ENCODE measurements around the gene SPTLC2.

SPTLC2 gene

DNA sequence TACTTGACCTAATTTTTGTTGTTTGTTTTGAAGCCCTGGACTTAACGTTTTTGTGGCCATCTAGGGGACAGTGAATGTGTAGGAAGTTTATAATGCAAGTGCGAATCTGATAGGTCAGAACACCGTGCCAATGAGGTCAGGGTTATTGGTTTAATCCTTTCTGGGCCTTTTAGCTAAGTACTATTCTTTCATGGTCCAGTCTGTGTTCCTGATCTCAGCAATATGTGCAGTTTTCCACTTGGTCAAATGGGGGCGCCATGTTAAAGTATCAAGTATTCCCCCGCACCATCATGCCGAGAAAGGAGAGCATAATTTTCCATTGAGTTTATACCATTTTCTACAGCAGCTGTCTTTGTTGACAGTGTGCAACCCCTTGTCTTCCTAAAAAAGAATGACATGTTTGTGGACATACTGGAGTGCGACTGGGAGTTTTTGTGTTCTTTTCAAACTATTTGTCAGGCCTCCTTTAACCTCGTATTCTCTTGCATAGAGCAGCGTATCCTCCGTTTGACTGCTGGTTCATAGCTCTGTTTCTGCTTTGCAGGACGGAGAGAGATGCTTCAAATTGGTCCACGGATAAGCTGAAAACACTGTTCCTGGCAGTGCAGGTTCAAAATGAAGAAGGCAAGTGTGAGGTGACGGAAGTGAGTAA is 157.2 kb downstream of the SPTLC2 start:
- WGBS (ENCODE audit: insufficient coverage): 64% methylated on average over 10 of the region's 13 CpGs
- CTCF ChIA-PET: interaction anchor here (0.7 to 4.2 kb wide), 24 partner anchors 10 to 341 kb away, joined by 3 to 48 read pairs (median 3); partner anchors contain the start of genes ADCK1 and SPTLC2
- Histone ChIP-seq H3K4me1 (ENCODE audit: control extremely low read depth in 1 of 4, control insufficient read depth in 4 of 4, insufficient read depth in 4 of 4, low read length in 3 of 4) (peaks cover 9 to 23% (median 20%) of the 10 kb centered on the region in 4 experiments), H3K36me3 (ENCODE audit: control insufficient read depth in 4 of 4, insufficient read depth in 4 of 4, low read length in 3 of 4) (peaks cover 8 to 43% (median 36%) of the 10 kb centered on the region in 4 experiments), H3K27ac (ENCODE audit: insufficient read depth in 1 of 2, low read depth in 1 of 2, low read length in 2 of 2, poor library complexity in 1 of 2, severe bottlenecking in 2 of 2) (peak overlapping the region in 1 of 2 experiments; percentile 92), H3K9me3 (ENCODE audit: control extremely low read depth in 1 of 5, control insufficient read depth in 4 of 5, insufficient read depth in 2 of 5, low read depth in 1 of 5, low read length in 4 of 5) (no peaks in the 10 kb centered on the region), H3K27me3 (replicated peaks in 2 of 5; ENCODE audit: control insufficient read depth in 4 of 5, insufficient read depth in 5 of 5, low read length in 4 of 5) (no peaks in the 10 kb centered on the region), H3K4me3 (ENCODE audit: control insufficient read depth in 1 of 7, extremely low read depth in 1 of 7, insufficient read depth in 4 of 7, low read depth in 2 of 7, low read length in 6 of 7) (peak overlapping the region in 6 of 7 experiments; percentile 94 to 100 (median 96))
- POLR2A ChIA-PET: interaction anchor here (1.1 kb wide), 1 partner anchor 88 kb away, joined by 3 read pairs; no protein-coding TSS in a partner anchor
- DNase-seq: peak; percentile 82 to 90 (median 86)

DNA sequence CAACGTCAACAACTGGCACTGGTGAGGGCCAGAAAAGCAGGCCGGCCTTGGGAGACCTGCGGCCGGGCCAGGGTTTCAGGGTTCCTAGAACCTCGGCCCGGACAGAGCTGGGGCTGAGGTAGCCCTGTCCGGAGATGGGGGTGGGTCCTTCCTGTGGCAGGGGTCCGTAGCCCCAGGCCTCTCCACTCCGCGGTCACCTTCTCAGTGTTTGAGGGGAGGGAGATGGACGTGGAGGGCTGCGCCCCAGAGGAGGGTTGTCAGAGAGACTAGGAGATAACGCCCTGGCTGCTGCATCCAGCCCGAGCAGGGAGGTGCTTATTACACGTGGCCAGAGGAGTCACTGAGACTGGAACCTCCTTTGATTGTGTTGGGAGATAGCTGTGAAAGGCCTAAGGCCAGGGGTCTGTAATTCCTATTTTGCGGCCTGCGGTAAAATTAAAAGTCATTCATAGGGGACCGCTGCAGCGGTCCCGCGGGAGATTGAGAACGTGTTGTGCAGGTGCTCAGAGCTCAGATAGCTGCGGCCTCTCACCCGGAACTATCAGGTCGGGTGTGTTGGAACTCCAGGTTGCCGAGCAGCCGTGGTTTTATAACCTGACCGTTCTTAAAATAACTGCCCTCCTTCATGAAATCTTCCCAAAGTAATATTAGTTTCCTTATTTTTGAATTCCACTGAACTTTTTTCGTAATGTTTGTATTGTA is 158.0 kb downstream of the SPTLC2 start:
- Histone ChIP-seq H3K4me1 (ENCODE audit: control extremely low read depth in 1 of 4, control insufficient read depth in 4 of 4, insufficient read depth in 4 of 4, low read length in 3 of 4) (peaks cover 9 to 23% (median 20%) of the 10 kb centered on the region in 4 experiments), H3K4me3 (ENCODE audit: control insufficient read depth in 1 of 7, extremely low read depth in 1 of 7, insufficient read depth in 4 of 7, low read depth in 2 of 7, low read length in 6 of 7) (peak overlapping the region; percentile 89 to 100 (median 95)), H3K27me3 (replicated peaks in 2 of 5; ENCODE audit: control insufficient read depth in 4 of 5, insufficient read depth in 5 of 5, low read length in 4 of 5) (no peaks in the 10 kb centered on the region), H3K27ac (ENCODE audit: insufficient read depth in 1 of 2, low read depth in 1 of 2, low read length in 2 of 2, poor library complexity in 1 of 2, severe bottlenecking in 2 of 2) (peak overlapping the region; percentile 84 to 92), H3K9me3 (ENCODE audit: control extremely low read depth in 1 of 5, control insufficient read depth in 4 of 5, insufficient read depth in 2 of 5, low read depth in 1 of 5, low read length in 4 of 5) (no peaks in the 10 kb centered on the region), H3K36me3 (ENCODE audit: control insufficient read depth in 4 of 4, insufficient read depth in 4 of 4, low read length in 3 of 4) (peaks cover 5 to 41% (median 31%) of the 10 kb centered on the region in 4 experiments)
- CTCF ChIA-PET: interaction anchor here (1.0 to 4.2 kb wide), 18 partner anchors 10 to 342 kb away, joined by 3 to 48 read pairs (median 3); partner anchors contain the start of genes ADCK1 and SPTLC2
- 0% methylated on average over 16 of the region's 29 CpGs for WGBS (ENCODE audit: insufficient coverage)
- peak; percentile 21 to 71 (median 57) for DNase-seq
- POLR2A ChIA-PET: no interaction called here

DNA sequence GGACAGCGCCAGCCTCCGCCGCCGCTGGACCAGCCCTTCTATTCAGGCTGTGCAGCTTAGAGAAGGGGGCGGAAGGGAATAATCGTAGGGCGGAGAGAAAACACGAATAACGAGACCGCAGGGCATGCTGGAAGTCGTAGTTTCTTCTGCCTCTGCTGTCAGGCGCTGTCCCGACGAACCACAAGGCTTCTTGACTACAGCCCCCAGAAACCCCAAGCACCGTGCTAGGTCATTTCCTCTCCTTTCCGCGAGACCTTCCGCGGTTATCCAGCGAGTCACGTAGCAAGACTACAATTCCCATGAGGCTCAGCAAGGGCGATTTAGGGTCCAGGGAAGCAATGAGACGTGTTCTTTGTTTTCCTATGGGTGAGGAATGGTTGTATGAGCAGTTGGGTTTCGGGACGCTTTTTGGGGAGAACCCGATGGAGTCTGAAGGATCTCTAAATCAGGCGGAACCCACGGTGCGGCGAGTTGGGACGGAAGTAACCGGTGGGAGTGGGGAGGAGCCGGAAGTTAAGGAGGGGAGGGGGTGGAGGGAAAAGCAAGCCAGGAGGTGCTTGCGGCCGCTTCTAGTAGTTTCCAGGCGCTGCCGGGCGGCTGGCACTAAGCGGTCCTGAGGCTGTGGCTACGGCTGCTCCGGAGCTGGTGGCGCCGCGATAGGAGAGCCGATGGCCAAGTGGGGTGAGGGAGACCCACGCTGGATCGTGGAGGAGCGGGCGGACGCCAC is 158.8 kb downstream of the SPTLC2 start, which contains the start of the genes AHSA1 and VIPAS39:
Gene AHSA1 (plus strand): TSS at position 572 of the 727 bp plus-strand sequence. CDS start 97 bp downstream, at position 669.
Gene VIPAS39 (minus strand): TSS at position 80 of the 727 bp plus-strand sequence. CDS start 3,499 bp downstream, outside the sequence.
- Histone ChIP-seq H3K36me3 (ENCODE audit: control insufficient read depth in 4 of 4, insufficient read depth in 4 of 4, low read length in 3 of 4) (peaks cover 5 to 42% (median 34%) of the 10 kb centered on the region in 4 experiments), H3K4me3 (ENCODE audit: control insufficient read depth in 1 of 7, extremely low read depth in 1 of 7, insufficient read depth in 4 of 7, low read depth in 2 of 7, low read length in 6 of 7) (peak within 1 kb of the TSS; percentile 94 to 100 (median 96)), H3K4me1 (ENCODE audit: control extremely low read depth in 1 of 4, control insufficient read depth in 4 of 4, insufficient read depth in 4 of 4, low read length in 3 of 4) (peaks cover 9 to 23% (median 20%) of the 10 kb centered on the region in 4 experiments), H3K27me3 (replicated peaks in 2 of 5; ENCODE audit: control insufficient read depth in 4 of 5, insufficient read depth in 5 of 5, low read length in 4 of 5) (no peaks in the 10 kb centered on the region), H3K9me3 (ENCODE audit: control extremely low read depth in 1 of 5, control insufficient read depth in 4 of 5, insufficient read depth in 2 of 5, low read depth in 1 of 5, low read length in 4 of 5) (no peaks in the 10 kb centered on the region), H3K27ac (ENCODE audit: insufficient read depth in 1 of 2, low read depth in 1 of 2, low read length in 2 of 2, poor library complexity in 1 of 2, severe bottlenecking in 2 of 2) (peak within 1 kb of the TSS; percentile 84 to 92)
- DNase-seq: peak; percentile 99 to 100 (median 100)
- ChIA-PET CTCF (interaction anchor here (1.0 to 4.2 kb wide), 5 partner anchors 9 to 142 kb away, joined by 3 to 48 read pairs (median 4); no protein-coding TSS in a partner anchor), POLR2A (no interaction called here)
- WGBS (ENCODE audit: insufficient coverage): under 1% methylated on average over 44 of the region's 50 CpGs

DNA sequence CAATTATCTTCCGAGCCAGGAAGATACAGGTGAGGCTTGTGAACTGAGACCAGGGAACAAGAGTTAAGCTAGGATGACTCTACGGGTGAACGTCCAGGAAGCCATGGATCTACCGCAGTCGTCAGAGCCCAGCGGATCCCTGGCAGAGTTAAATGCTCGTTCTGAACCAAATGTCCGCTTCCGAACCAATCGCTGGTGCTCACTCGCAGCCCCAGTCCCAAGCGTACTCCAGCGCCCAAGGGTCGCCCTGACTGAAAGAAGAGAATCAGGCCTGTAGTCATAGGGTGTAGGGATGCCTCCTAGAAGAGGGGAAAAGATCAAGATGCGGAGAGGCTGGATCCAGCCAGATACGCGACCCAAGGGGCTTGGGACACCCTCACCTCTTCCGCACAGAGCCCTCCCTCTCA is 159.3 kb downstream of the SPTLC2 start:
- WGBS (ENCODE audit: insufficient coverage): 0% methylated on average over 14 of the region's 18 CpGs
- no peaks in the 10 kb centered on the region for H3K27me3 ChIP-seq (replicated peaks in 2 of 5; ENCODE audit: control insufficient read depth in 4 of 5, insufficient read depth in 5 of 5, low read length in 4 of 5)
- peaks cover 9 to 23% (median 20%) of the 10 kb centered on the region in 4 experiments for H3K4me1 ChIP-seq (ENCODE audit: control extremely low read depth in 1 of 4, control insufficient read depth in 4 of 4, insufficient read depth in 4 of 4, low read length in 3 of 4)
- peak overlapping the region; percentile 84 to 92 for H3K27ac ChIP-seq (ENCODE audit: insufficient read depth in 1 of 2, low read depth in 1 of 2, low read length in 2 of 2, poor library complexity in 1 of 2, severe bottlenecking in 2 of 2)
- CTCF ChIA-PET: interaction anchor here (1.0 to 4.2 kb wide), 3 partner anchors 47 to 94 kb away, joined by 3 to 48 read pairs (median 3); no protein-coding TSS in a partner anchor
- peak overlapping the region; percentile 94 to 100 (median 96) for H3K4me3 ChIP-seq (ENCODE audit: control insufficient read depth in 1 of 7, extremely low read depth in 1 of 7, insufficient read depth in 4 of 7, low read depth in 2 of 7, low read length in 6 of 7)
- peaks cover 3 to 37% (median 29%) of the 10 kb centered on the region in 4 experiments for H3K36me3 ChIP-seq (ENCODE audit: control insufficient read depth in 4 of 4, insufficient read depth in 4 of 4, low read length in 3 of 4)
- H3K9me3 ChIP-seq (ENCODE audit: control extremely low read depth in 1 of 5, control insufficient read depth in 4 of 5, insufficient read depth in 2 of 5, low read depth in 1 of 5, low read length in 4 of 5): no peaks in the 10 kb centered on the region
- POLR2A ChIA-PET: no interaction called here
- no peak for DNase-seq

All from common myeloid progenitor, CD34-positive (primary cell).